HG03575 (cell line): ENCODE measurements around the gene ZNF480.
"Not testable (repeated sequence)": the region's sequence is repeated elsewhere in the genome, so short reads cannot be mapped to it uniquely, and the experiment has no call there.

Experiments
- ATAC-seq: cut with Tn5 transposase; IDR thresholded peaks from one replicate; pipeline ENCODE4 v1.9.1; 2021; ENCODE audit not compliant: unreplicated experiment, insufficient number of reproducible peaks, low FRiP score; ENCODE audit errors: extremely low read depth

ZNF480 gene

DNA sequence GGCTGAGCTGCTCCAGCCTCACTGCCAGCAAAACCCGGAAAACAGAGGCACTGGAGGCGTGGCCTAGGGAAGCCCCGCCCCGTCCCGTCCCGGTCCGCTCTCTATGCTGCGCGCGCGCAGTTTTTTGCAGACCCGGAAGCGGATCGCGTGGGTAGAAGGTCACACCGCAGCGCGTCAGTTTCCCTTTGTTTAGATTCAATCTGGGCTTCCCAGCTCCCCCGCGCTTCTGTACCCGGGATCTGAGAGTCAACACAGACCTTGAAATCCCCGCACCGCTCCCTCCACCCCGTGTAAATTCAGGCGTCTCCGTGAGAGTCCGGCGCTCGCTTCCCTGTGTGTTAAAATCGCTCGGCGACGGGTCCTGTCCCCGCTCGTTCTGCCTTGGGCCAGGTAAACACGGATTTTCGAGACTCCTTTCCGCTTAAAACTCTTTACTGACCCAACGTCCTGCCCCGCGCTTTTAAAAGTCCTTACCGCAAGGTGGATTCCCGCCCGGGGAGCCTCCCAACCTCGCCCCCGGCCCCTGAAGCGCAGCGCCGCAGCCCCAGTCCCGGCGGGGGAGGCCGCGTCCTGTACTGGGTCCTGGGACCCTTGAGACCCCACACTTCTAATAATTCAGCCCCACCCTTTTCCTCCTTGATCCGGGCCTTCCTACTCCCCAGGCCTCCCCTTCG, 39.3 kb downstream of the ZNF480 start, which contains the start of gene ZNF610:
TSS of gene ZNF610 (plus strand) at position 127 of the 674 bp plus-strand sequence. CDS start 12,930 bp downstream, outside the sequence.
- ATAC-seq = no peak

DNA sequence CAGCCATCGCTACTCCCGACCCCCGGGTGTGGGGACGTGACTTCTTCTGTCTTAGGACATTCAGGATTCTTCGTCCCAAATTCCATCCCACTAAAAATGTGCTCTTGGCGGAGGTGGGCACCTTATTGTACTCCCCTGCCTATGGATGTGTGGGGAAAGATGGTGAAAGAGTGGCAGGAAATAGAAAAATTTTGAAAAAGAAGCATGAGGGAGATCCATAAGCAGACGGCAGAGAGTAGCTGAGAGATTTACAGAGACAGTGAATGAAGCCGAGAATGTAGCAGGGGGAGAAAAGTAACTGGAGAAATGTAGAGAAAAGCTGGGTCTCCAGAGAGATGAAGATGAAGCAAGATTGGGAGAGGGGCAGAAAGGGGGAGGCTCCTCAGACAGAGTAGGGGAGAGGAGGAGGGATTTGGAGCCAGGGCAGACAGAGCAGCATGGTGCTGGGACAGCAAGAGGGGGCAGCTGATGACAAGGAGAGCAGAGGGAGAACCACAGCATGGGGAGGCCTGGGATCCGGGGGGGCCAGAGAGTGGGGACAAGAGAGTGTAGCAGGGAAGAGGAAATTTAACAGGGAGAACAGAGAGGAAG, 39.9 kb downstream of the ZNF480 start:
- ATAC-seq = no peak

- not testable (repeated sequence) for ATAC-seq
Measured at GRCh38 chr19:52339022-52339421, 42.1 kb downstream of the ZNF480 start.

DNA sequence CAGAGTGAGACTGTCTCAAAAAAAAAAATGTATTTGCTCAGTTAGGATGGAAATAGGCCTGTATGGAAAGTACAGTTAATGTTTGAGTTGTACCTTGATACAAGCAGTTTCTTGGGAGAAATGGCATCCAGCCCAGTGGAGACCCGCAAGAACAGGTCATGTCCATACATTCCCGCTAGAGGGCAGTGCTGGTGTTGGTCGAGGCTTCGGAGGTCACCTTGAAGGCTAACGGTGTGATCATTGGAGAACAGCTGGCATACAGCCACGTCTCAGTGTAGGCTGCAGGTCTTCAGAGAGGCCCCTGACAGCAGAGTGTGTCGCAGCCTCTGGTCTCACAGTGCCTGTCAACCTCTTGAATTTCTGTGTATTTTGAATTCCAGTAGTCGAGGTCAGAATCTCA, 46.6 kb downstream of the ZNF480 start:
- no peak for ATAC-seq

GRCh38 chr19:52345162-52345561, 48.2 kb downstream of the ZNF480 start:
- ATAC-seq = no peak

DNA sequence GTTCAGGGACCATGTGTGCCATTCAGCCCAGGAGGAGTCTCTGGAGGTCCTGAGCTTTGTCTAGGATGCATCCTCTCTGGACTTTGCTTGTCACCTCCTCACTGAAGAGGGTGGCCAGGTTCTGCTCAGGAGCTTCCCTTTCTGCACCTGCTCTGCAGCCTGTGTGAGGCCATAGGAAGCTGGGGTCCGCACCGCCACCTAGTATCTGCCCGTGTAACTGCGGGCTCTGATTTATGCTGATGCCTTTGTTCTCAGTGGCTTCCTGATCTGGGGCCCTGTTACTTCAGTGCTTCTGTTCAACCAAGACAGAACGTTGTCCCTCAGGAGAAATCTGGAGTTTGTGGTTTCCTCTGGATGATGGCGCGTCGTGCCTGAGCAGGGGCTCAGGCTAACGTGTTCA, 54.5 kb downstream of the ZNF480 start:
- ATAC-seq = no peak

DNA sequence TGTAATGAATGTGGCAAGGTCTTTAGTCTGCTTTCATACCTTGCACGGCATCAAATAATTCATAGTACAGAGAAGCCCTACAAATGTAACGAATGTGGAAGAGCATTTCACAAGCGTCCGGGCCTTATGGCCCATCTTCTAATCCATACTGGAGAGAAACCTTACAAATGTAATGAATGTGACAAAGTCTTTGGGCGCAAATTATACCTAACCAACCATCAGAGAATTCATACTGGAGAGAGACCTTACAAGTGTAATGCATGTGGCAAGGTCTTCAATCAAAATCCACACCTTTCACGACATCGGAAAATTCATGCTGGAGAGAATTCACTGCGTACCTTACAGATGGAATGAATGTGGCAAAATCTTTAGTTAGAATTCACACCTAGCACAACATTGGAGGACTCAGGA, 69.5 kb downstream of the ZNF480 start:
- ATAC-seq = no peak

DNA sequence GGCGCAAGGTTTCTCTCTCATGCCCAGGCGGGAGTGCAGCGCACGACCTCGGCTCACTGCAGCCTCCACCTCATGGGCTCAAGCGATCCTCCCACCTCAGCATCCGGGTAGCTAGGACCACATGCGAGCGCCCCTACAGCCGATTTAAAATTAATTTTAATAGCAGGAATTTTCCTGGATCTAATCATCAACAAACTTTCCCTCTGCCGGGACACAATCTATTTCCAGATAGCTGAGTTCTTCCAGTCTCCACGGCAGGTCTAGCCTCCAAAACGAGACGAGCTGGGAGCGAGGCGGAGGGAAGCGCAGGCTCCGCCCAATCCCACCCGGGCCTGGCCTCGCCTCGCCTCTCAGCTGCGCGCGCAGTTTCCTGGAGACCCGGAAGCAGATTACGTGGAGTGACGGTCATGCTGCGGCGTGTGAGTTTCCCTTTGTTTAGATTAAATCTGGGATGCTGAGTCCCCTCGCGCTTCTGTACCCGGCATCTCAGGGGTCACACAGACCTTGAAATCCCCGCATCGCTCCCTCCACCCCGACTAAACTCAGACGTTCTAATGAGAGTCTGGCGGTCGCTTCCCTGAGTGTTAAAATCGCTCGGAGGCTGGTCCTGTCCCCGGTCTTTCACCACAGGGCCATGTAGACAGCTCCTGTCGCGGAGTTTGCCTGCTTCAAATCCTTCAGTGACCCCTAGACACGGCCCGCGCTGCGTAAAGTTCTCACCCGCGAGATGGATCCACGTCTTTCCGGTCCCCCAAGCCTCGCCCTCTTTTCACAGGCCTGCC, 72.8 kb downstream of the ZNF480 start, which contains the start of gene ZNF880:
TSS of gene ZNF880 (plus strand) at position 365 of the 782 bp plus-strand sequence. CDS start at position 408, 43 bp downstream.
- no peak for ATAC-seq

- ATAC-seq = no peak
Measured at GRCh38 chr19:52370341-52370710, 73.4 kb downstream of the ZNF480 start.
